Measurements from ENCODE around the gene SLC26A8. TPM values are rescaled to one million over a fixed set of nuclear protein-coding genes. Genes with fewer than 3 reads are reported as not detected.
"Not testable (repeated sequence)": the region's sequence is repeated elsewhere in the genome, so short reads cannot be mapped to it uniquely, and the experiment has no call there.

Gene SLC26A8
- total RNA-seq, 1 donor from 2014 or later, result not detected

DNA sequence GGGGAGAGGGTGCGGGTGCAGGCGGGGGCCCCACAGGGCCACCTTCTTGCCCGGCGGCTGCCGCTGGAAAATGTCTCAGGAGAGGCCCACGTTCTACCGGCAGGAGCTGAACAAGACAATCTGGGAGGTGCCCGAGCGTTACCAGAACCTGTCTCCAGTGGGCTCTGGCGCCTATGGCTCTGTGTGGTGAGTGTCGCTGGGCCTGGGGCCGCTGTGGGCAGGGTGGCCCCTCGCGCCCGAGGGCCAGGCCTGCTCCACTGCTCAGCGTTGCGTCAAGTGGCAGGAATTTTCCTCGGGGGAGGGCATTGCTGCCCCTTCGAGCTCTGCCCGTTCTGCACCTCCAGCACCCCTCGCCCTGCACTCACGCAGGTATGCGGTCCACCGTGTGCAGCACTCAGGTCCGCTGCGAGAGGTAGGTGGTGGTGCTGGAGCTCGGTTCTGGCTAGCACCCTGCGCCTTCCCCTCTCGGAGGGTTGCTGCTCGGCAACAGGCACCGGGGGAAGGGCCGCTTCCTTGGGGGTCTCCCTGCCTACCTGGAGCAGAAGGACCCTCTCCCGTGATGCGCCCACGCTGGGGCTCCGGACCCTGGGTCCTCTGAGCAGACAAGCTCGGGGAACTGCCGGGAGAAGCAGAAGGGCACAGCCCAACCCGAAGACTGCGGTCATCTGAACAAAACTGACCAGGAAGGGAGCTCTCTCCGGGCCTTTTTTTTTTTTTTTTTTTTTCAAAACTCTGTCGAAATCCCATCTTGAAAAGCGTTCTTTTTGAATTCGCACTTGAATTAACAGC lies 3.8 kb upstream of the SLC26A8 start:
- ATAC-seq (peak; percentile 33), DNase-seq (ENCODE audit: missing footprints) (peak; percentile 70)
- intact Hi-C loops (cut with DNase I), result loop anchor here (10.0 kb wide), 1 partner anchor 337 kb away; no protein-coding TSS in a partner anchor

DNA sequence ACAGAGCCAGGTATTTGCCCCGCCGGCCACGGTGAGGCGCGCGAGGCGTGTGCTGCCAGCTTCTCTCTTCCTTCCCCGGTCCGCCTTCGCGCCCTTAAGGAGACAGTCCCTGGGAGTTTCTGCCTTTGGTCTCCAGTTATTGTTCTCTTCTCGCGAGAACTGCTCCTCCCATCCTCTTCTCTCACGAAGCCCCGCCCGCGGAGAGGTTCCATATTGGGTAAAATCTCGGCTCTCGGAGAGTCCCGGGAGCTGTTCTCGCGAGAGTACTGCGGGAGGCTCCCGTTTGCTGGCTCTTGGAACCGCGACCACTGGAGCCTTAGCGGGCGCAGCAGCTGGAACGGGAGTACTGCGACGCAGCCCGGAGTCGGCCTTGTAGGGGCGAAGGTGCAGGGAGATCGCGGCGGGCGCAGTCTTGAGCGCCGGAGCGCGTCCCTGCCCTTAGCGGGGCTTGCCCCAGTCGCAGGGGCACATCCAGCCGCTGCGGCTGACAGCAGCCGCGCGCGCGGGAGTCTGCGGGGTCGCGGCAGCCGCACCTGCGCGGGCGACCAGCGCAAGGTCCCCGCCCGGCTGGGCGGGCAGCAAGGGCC lies 3.2 kb upstream of the SLC26A8 start, which contains the start of gene MAPK14:
Gene MAPK14, plus strand, starts transcription at position 308 of the 587 bp plus-strand sequence. CDS start 350 bp downstream, outside the sequence.
- intact Hi-C loops (cut with DNase I), result loop anchor here (1.0 to 10.0 kb wide), 3 partner anchors 68 to 337 kb away; partner anchors contain the start of gene BRPF3
- peak; percentile 96 for ATAC-seq
- peak; percentile 100 for DNase-seq (ENCODE audit: missing footprints)

DNA sequence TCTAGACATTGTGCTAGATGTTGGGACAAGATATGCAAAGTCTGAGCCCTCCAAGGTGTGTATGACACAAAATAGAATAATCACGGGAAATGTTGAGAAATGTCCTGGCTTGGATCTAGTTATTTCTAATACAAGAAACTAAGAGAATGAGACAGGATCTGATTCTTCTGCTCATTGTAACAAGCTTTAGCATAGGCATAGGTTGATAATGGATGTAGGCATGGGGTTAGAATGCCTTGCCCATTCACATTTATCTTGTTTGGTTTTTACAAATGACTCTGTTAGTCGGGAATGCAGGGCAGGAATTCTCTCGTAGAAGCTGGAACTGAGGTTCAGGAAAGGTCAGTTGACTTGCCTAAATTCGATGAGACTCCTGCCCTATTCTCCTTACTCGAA lies 1.5 kb upstream of the SLC26A8 start:
- intact Hi-C loops (cut with DNase I), result loop anchor here (10.0 kb wide), 1 partner anchor 339 kb away; no protein-coding TSS in a partner anchor
- DNase-seq (ENCODE audit: missing footprints) (no peak), ATAC-seq (no peak)

- intact Hi-C loops (cut with DNase I), result loop anchor here (10.0 kb wide), 1 partner anchor 339 kb away; no protein-coding TSS in a partner anchor
These were observed 955 bp upstream of the SLC26A8 start for GRCh38 chr6:36025260-36025931.

GRCh38 chr6:36020154-36020553 lies 4.3 kb downstream of the SLC26A8 start:
- ATAC-seq (no peak), DNase-seq (ENCODE audit: missing footprints) (no peak)
- intact Hi-C loops (cut with DNase I), result loop anchor here (10.0 kb wide), 1 partner anchor 345 kb away; no protein-coding TSS in a partner anchor

More at GRCh38 chr6:36025260-36025931, 955 bp upstream of the SLC26A8 start:
- no peak for ATAC-seq
- DNase-seq (ENCODE audit: missing footprints), result no peak

GRCh38 chr6:36019167-36019566 lies 5.3 kb downstream of the SLC26A8 start:
- DNase-seq (ENCODE audit: missing footprints) (no peak), ATAC-seq (no peak)
- intact Hi-C loops (cut with DNase I), result no loop called here

DNA sequence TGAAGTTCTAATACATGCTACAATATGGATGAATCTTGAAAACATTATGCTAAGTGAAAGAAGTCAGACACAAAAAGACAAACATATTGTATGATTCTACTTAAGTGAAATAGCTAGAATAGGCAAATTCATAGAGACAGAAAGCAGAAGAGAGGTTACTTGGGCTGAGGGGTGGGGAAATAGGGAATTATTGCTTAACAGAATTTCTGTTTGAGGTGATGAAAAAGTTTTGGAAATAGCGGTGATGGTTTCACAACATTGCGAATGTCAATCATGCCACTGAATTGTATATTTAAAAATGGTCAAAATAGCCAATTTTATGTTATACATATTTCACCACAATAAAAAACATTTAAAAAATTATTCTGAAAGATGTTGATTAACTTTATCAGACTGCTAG lies 6.1 kb downstream of the SLC26A8 start:
- intact Hi-C loops (cut with DNase I), result no loop called here
- ATAC-seq, result no peak
- no peak for DNase-seq (ENCODE audit: missing footprints)

GRCh38 chr6:36015666-36016065 lies 8.8 kb downstream of the SLC26A8 start:
- intact Hi-C loops (cut with DNase I), result no loop called here

DNA sequence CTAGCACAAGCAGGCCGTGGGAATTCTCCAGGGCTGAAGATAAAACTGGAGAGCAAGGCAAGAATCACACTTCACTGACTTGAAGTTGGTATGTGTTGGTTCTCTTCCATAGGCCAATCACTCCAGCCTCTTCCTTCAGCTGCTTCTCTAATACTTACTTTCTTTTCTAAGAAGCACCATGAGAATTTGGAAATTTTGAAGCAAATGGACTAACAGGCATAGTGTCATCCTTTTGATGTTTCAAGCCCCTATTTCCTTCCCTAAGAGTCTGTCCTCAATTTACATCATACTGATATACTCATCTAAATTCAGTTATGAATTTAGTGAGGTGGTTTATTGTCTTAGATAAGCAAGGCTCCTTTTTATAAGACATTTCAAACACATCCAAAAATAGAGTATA lies 24.0 kb downstream of the SLC26A8 start:
- no peak for ATAC-seq
- intact Hi-C loops (cut with DNase I), result no loop called here

More at GRCh38 chr6:36015666-36016065, 8.8 kb downstream of the SLC26A8 start:
- ATAC-seq, result no peak
- DNase-seq (ENCODE audit: missing footprints), result no peak

GRCh38 chr6:35993150-35993549 lies 31.3 kb downstream of the SLC26A8 start:
- no peak for DNase-seq (ENCODE audit: missing footprints)
- intact Hi-C loops (cut with DNase I), result no loop called here
- ATAC-seq, result no peak

More for the DNA sequence above, 24.0 kb downstream of the SLC26A8 start:
- DNase-seq (ENCODE audit: missing footprints), result no peak

DNA sequence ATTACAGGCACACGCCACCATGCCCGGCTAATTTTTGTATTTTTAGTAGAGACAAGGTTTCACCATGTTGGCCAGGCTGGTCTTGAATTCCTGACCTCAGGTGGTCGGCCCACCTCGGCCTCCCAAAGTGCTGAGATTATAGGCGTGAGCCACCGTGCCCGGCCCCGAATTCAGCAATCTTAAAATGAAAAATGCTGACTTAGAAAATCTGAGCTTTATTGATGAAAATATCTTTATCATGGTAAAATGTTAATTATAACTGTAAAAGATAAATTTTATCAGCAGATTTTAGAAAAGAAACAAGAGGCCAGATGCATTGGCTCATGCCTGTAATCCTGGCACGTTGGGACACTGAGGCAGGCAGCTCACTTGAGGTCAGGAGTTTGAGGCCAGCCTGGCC lies 36.4 kb downstream of the SLC26A8 start:
- intact Hi-C loops (cut with DNase I); DNase-seq (ENCODE audit: missing footprints); ATAC-seq: not testable (repeated sequence)

DNA sequence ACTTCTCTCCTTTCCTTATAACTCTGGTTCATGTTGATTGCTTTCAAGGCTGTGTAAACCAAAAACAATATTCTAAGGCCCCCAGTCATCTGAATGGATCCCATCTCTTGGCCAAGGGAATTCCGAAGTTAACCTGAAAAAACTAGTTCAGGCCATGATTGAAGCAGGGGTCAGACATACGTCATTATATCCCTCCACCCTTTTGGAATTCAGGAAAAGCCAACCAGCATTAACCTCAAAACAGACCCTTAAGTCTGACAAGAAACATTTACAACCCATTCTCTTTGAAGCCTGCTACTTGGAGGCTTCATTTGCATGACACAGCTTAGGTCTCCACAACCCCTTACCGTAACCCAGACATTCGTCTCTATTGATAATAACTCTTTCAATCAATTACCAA lies 39.7 kb downstream of the SLC26A8 start:
- DNase-seq (ENCODE audit: missing footprints) (no peak), ATAC-seq (no peak)
- intact Hi-C loops (cut with DNase I), result no loop called here

- intact Hi-C loops (cut with DNase I), result no loop called here
- ATAC-seq (no peak), DNase-seq (ENCODE audit: missing footprints) (no peak)
These were observed 43.3 kb downstream of the SLC26A8 start for GRCh38 chr6:35980991-35981645.

DNA sequence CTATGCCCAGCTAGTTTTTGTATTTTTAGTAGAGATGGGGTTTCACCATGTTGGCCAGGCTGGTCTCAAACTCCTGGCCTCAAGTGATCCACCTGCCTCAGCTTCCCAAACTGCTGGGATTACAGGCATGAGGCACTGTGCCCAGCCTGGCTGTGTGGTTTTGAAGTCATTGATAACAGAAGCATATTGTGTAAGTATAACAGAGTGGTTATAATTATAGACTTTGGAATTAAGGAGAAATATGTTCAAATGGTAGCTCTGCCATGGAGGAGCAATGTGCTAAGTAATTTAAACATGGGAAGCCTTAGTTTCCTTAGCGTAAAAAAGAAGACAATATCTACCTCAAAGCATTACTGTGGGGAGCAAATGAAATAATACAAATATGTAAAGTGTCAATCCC lies 44.3 kb downstream of the SLC26A8 start:
- intact Hi-C loops (cut with DNase I); DNase-seq (ENCODE audit: missing footprints); ATAC-seq: not testable (repeated sequence)

GRCh38 chr6:35977308-35977707 lies 47.1 kb downstream of the SLC26A8 start:
- intact Hi-C loops (cut with DNase I), result no loop called here
- peak; percentile 70 for ATAC-seq
- no peak for DNase-seq (ENCODE audit: missing footprints)

GRCh38 chr6:35973670-35974222 lies 50.7 kb downstream of the SLC26A8 start:
- intact Hi-C loops (cut with DNase I), result no loop called here
- ATAC-seq (no peak), DNase-seq (ENCODE audit: missing footprints) (no peak)

- ATAC-seq (no peak), DNase-seq (ENCODE audit: missing footprints) (no peak)
- intact Hi-C loops (cut with DNase I), result no loop called here
These were observed 51.7 kb downstream of the SLC26A8 start for GRCh38 chr6:35972471-35973367.
